GM21423 (cell line): Measurements from ENCODE around the gene RBSN.
"Not testable (repeated sequence)": the region's sequence is repeated elsewhere in the genome, so short reads cannot be mapped to it uniquely, and the experiment has no call there.

ENCODE experiments used
- ATAC-seq: cut with Tn5 transposase; IDR thresholded peaks from one replicate; pipeline ENCODE4 v1.9.1; 2021; ENCODE audit warnings: mild to moderate bottlenecking, moderate library complexity; ENCODE audit not compliant: unreplicated experiment

The RBSN gene

GRCh38 chr3:15098503-15099363, at the start of gene RBSN:
RBSN (minus strand) TSS chr3:15099148; CDS start chr3:15096120, 3,028 bp downstream.
- peak; percentile 89 for ATAC-seq

- no peak for ATAC-seq
These were observed 49.7 kb upstream of the RBSN start for GRCh38 chr3:15148614-15149013.

- ATAC-seq, result not testable (repeated sequence)
These were observed 37.9 kb upstream of the RBSN start for GRCh38 chr3:15136885-15137284.

GRCh38 chr3:15134968-15135367, 36.0 kb upstream of the RBSN start:
- not testable (repeated sequence) for ATAC-seq

GRCh38 chr3:15128403-15128802, 29.5 kb upstream of the RBSN start:
- not testable (repeated sequence) for ATAC-seq

- ATAC-seq, result not testable (repeated sequence)
These were observed 28.0 kb upstream of the RBSN start for GRCh38 chr3:15126975-15127374.

- ATAC-seq, result no peak
These were observed 23.4 kb upstream of the RBSN start for GRCh38 chr3:15122398-15122797.

- ATAC-seq, result no peak
These were observed 23.0 kb upstream of the RBSN start for GRCh38 chr3:15121936-15122335.

GRCh38 chr3:15120986-15121385, 22.0 kb upstream of the RBSN start:
- peak; percentile 81 for ATAC-seq

- ATAC-seq, result no peak
These were observed 18.1 kb upstream of the RBSN start for GRCh38 chr3:15117011-15117410.

- ATAC-seq, result no peak
These were observed 17.2 kb upstream of the RBSN start for GRCh38 chr3:15116032-15116669.

GRCh38 chr3:15114466-15115358, 15.8 kb upstream of the RBSN start:
- ATAC-seq, result no peak

- ATAC-seq, result no peak
These were observed 14.9 kb upstream of the RBSN start for GRCh38 chr3:15113884-15114283.

- no peak for ATAC-seq
These were observed 14.5 kb upstream of the RBSN start for GRCh38 chr3:15113471-15113870.

GRCh38 chr3:15112011-15112410, 13.1 kb upstream of the RBSN start:
- no peak for ATAC-seq

- ATAC-seq, result no peak
These were observed 11.3 kb upstream of the RBSN start for GRCh38 chr3:15110206-15110605.

GRCh38 chr3:15108869-15109268, 9.9 kb upstream of the RBSN start:
- no peak for ATAC-seq

- no peak for ATAC-seq
These were observed 9.2 kb upstream of the RBSN start for GRCh38 chr3:15108082-15108545.

GRCh38 chr3:15107075-15107947, 8.4 kb upstream of the RBSN start:
- ATAC-seq, result no peak

- ATAC-seq, result no peak
These were observed 3.9 kb upstream of the RBSN start for GRCh38 chr3:15102836-15103235.
